GM19372 (cell line): ENCODE data around the gene MADD.

Experiments
- ATAC-seq: cut with Tn5 transposase; IDR thresholded peaks from one replicate; pipeline ENCODE4 v1.9.1; 2021; ENCODE audit warnings: mild to moderate bottlenecking, low read depth, moderate library complexity; ENCODE audit not compliant: unreplicated experiment

The MADD gene

DNA sequence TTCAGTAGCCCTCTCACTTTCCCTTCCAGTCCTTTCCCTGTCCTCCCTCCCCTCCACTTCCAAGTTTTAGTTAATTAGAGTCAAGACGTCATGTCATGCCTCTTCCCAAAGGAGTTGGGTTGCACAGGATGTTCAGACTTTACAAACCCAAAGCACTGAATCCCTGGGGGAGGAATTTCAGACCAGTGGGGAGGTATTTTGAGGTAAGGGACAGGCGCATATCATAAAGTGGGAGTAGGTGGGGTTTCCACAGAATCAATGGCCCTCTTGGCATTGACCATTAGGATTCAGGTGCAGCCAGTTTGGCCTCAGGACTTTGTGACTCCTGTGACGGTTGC is 20.6 kb upstream of the MADD start:
- no peak for ATAC-seq

GRCh38 chr11:47251751-47252150 is 18.2 kb upstream of the MADD start:
- no peak for ATAC-seq

DNA sequence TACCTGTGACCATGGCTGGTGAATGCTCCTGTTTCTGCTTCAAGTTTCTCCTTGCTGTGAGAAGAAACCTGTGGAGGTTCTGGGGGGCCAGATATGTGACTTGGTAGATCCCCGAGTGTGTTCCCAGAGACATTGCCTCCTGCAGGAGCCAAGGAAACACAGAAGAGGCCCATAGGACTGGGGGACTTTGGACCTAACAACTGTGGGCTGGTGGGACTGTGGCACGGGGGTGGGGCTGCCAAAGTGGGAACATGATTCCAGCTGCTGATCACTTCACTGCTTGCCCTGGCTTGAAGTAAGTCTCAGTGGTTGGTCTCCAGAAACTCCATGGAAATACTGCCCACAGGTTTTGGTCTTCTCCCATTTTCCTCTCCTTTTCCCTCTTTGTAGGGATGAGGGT is 16.3 kb upstream of the MADD start:
- no peak for ATAC-seq

DNA sequence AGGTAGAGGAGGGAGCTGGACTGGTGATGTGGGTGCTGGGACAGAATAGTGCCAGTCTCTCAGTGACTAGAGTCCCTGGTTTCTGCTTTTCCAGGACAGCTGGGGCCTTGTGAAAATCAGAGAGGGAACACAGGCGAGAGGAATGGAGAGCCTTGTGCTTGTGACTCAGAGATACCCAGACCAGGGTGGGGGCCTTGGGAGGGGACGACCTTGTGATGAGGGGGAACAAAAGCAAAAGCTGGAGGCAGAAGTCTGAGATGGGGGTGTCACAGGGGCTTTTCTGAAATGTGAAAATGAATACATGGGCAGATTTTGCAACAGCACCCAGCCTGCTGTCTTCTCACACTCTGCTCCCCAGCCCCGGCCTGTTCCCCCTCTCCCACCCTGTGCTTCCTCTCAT is 15.5 kb upstream of the MADD start:
- no peak for ATAC-seq

GRCh38 chr11:47256374-47256773 is 13.6 kb upstream of the MADD start:
- ATAC-seq, result no peak

GRCh38 chr11:47257177-47257516 is 12.8 kb upstream of the MADD start:
- ATAC-seq, result no peak

DNA sequence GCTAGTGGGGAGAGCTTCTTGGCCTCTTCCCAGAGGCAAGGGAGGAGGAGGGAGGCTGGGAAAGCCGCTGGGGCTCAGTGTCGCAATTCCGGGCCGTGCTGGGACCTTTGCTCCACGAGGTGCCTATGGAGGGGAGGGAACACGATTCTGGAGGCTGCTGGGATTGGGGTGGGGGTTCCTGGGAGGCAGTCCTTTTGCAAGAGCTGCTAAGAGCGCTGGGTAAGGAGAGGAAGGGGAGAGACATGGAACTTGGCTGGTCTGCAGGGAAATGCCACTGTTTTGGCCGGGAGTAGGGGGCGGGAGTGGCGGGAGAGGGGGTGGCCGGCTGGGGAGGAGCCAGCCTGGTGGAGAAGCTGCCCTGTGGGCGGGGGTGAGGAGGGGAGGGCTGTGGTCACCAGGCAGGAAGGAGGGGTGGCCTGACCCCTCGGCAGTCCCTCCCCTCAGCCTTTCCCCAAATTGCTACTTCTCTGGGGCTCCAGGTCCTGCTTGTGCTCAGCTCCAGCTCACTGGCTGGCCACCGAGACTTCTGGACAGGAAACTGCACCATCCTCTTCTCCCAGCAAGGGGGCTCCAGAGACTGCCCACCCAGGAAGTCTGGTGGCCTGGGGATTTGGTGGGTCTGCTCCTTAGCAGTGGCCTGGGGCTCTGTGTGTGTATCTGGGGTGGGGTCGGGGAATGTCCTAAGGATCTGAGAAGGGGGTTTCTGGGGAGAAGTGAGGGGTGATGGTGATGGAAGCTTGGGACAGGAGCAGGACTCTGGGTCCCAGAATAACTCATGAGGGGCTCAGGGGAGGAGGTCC is 12.2 kb upstream of the MADD start, which contains the start of gene NR1H3:
Gene NR1H3 (plus strand): TSS at position 480 of the 800 bp plus-strand sequence. CDS start 1,221 bp downstream, outside the sequence.
- ATAC-seq, result no peak

DNA sequence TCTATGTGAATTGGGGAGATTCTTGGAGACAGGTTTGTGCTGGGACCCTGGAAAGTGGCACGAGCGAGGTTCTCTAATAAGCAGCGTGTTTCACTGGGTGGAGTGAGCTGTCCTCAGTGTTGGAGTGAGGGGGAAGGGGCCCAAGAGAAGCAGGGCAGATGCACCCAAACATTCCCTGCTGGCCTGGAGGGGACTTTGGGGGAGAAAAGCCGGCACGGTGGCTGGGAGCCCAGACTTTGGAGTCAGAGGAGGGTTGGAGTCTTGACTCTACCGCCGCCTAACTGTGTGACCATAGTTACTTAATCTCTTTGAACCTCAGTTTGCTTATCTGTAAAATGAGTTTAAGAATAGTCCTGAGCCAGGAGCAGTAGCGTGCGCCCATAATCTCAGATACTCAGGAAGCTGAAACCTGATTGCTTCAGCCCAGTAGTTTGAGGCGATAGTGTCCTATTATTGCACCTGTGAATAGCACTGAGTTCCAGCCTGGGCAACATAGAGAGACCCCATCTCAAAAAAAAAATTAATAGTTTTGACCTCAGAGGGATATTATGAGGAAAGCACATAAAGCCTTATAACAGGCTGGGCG is 11.5 kb upstream of the MADD start:
- ATAC-seq, result no peak

DNA sequence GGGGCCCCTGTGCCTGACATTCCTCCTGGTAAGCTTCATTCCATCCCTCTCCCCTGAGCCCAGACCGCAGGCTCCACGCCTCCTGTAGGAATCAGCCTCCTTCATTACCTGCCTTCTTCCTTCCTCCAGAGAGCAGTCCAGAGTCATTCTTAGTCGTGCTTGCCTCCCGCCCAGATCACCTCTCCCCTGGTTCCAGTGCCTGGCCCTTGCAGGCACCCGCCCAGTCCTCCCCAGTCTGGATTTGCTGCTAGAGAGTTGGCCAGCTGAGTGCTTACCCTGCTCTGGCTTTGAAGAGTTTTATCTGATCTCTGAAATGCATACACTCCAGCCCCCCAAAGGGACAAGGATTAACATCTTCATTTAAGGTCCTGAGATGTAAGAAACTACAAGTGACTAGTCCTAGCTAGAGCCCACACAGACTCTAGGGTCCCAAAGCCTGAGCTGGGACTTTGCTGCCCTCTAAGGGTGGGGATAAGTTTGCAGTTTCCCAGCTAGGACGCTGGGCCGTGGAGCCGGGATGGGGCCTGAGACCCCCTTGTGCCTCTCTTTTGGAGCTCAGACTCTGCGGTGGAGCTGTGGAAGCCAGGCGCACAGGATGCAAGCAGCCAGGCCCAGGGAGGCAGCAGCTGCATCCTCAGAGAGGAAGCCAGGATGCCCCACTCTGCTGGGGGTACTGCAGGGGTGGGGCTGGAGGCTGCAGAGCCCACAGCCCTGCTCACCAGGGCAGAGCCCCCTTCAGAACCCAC is 10.5 kb upstream of the MADD start:
- no peak for ATAC-seq

GRCh38 chr11:47260366-47260765 is 9.6 kb upstream of the MADD start:
- ATAC-seq, result no peak

GRCh38 chr11:47261291-47261800 is 8.6 kb upstream of the MADD start:
- no peak for ATAC-seq

- no peak for ATAC-seq
Observed at GRCh38 chr11:47264119-47264518, 5.8 kb upstream of the MADD start.

GRCh38 chr11:47264521-47264920 is 5.4 kb upstream of the MADD start:
- no peak for ATAC-seq

DNA sequence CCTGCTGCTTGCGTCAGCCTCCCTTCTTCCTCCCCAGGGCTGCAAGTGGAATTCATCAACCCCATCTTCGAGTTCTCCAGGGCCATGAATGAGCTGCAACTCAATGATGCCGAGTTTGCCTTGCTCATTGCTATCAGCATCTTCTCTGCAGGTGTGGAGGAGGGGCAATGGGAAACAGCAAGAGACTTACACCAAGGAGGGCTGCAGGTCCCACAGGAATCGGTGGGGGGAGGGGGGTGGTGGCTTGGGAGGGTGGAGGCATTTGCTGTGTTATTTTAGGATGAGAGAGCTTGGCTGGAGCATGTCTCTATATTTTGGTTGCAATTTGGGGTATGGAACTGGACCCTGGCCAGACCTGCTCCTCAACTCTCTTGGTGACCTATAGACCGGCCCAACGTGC is 2.1 kb upstream of the MADD start:
- no peak for ATAC-seq

- no peak for ATAC-seq
Observed at GRCh38 chr11:47268448-47269001, 1.4 kb upstream of the MADD start.

GRCh38 chr11:47269002-47269828 is 718 bp upstream of the MADD start:
- peak; percentile 55 for ATAC-seq

DNA sequence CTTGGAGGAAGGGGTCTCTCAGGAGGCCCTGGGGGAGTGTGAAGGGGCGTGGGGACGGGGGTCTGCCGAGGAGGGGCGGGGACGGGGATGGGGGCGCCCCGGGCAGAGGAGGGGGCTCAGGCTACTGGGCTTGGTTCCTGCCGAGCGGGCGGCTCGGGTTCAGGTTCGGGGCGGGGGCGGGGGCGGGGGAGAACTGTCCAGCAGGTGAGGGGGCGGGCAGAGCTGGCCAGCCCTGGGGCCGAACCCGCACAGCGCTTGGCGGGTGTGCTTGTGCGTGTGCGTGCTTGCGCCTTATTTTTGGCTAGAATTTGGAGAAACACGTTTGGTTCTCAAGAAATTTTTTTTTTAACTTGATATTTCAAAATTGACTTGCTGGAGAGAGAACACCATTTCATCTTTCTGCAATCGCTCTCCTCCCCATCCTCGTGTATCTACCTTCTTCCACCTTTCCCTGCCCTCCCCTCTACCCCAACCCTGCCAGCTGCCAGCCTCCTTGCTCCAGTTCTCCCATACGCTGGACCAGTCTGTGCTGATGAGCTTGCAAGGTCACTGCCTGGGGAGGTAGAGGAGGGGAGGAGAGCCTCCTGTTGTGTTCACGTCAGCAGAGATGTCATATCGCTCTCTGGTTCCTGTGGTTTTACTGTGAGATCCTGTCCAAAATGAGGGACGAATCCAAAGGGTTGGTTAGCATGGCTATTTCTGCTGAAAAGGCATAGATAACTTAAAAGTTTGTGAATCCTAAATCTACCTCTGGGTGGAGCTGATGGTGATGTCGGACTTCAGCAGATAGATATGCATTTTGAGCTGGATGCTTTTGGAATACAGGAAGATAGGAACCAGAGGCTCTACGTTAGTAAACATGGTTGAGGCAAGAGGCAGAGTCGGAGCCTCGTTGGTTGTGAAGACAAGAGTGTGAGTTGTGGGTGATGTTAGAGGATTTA is 668 bp downstream of the MADD start:
- ATAC-seq, result no peak

- ATAC-seq, result no peak
Observed at GRCh38 chr11:47271328-47271727, 1.4 kb downstream of the MADD start.

DNA sequence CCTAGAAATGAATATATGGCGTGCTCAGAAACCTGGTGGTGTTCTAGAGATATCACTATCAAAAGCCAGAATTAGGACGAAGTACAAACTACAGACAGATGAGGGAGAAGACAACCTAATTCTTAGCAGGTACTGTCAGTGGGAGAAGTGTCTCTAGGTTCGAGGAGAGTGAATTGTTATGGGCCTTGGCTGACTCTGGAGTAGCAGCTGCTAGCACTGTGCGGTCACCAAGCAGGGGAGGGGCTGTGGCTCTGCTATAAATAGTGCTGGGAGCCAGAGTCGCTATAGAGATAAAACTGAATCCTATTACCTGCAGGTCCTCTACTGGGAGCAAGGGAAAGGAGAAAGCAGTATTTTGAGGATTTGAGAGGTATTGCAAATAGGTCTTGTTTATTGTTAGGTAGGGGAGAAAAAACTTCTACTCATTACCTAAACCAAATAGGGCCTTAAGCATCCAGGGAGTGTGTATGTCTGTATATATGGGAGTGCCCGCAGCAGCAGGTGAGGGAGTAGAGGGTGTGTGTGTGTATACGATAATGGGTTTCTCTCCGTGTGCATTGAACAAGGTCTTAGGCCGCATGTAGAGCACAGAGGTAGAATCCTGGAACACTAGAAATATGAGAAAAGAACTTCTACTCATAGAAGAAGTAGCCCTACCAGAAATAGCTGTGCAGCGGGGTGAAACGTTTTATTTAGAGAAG is 2.2 kb downstream of the MADD start:
- ATAC-seq, result no peak
